HEK293 (cell line): ENCODE results near the gene ARHGAP5.

Experiments used
- CTCF ChIP-seq: fragments of 450-650 bp; formaldehyde crosslinking; IDR thresholded peaks from 2 replicates; pipeline ENCODE4 v1.5.1; 2016; ENCODE audit warnings: missing biosample characterization, missing genetic modification characterization
- HOXA7 ChIP-seq: sonication (generic); formaldehyde crosslinking; IDR thresholded peaks from 2 replicates; pipeline ENCODE4 v1.8.1; 2022; ENCODE audit warnings: missing genetic modification reagents, borderline replicate concordance
- ZNF416 ChIP-seq: fragments of 450-650 bp; formaldehyde crosslinking; IDR thresholded peaks from 2 replicates; pipeline ENCODE4 v1.5.1; 2016; ENCODE audit warnings: missing biosample characterization, missing genetic modification characterization
- ZNF501 ChIP-seq: fragments of 450-650 bp; formaldehyde crosslinking; IDR thresholded peaks from 2 replicates; pipeline ENCODE4 v1.5.1; 2016; ENCODE audit warnings: missing biosample characterization, missing genetic modification characterization

- TF ChIP-seq ZNF501 (no peak), HOXA7 (no peak), CTCF (tag by site-specific recombination) (no peak), ZNF416 (tag by site-specific recombination) (no peak)
These were observed 8.2 kb downstream of the ARHGAP5 start for GRCh38 chr14:32085182-32085844.
